HEK293 (cell line): ENCODE results near the gene UNC93A.

Experiments
- YY1 ChIP-seq: fragments of 450-650 bp; formaldehyde crosslinking; IDR thresholded peaks from 2 replicates; pipeline ENCODE4 v1.5.1; 2018; ENCODE audit warnings: missing biosample characterization, missing genetic modification characterization
- ZNF580 ChIP-seq: fragments of 450-650 bp; formaldehyde crosslinking; IDR thresholded peaks from 2 replicates; pipeline ENCODE4 v1.5.1; 2016; ENCODE audit warnings: missing biosample characterization, missing genetic modification characterization

GRCh38 chr6:167300902-167301777 lies 10.0 kb downstream of the UNC93A start:
- TF ChIP-seq ZNF580 = no peak
- no peak for TF ChIP-seq YY1 (tag by site-specific recombination)
